HPDE6-E6E7 (cell line): Measurements from ENCODE around the gene TMEM255A.

Experiments
- DNase-seq: peaks from one replicate; pipeline ENCODE4 v3.0.0; 2011; ENCODE audit warnings: missing footprints; ENCODE audit errors: extremely low spot score

TMEM255A gene

GRCh38 chrX:120308558-120308957, 2.7 kb downstream of the TMEM255A start:
- no peak for DNase-seq

- DNase-seq, result no peak
Observed at GRCh38 chrX:120306630-120307029, 4.6 kb downstream of the TMEM255A start.

- no peak for DNase-seq
Observed at GRCh38 chrX:120305531-120306141, 5.6 kb downstream of the TMEM255A start.

- DNase-seq, result no peak
Observed at GRCh38 chrX:120304256-120304655, 7.0 kb downstream of the TMEM255A start.

GRCh38 chrX:120302434-120302833, 8.8 kb downstream of the TMEM255A start:
- DNase-seq, result no peak

GRCh38 chrX:120301960-120302359, 9.3 kb downstream of the TMEM255A start:
- DNase-seq, result no peak

- no peak for DNase-seq
Observed at GRCh38 chrX:120301497-120301896, 9.8 kb downstream of the TMEM255A start.

- DNase-seq, result no peak
Observed at GRCh38 chrX:120299928-120300327, 11.3 kb downstream of the TMEM255A start.

GRCh38 chrX:120297923-120298322, 13.3 kb downstream of the TMEM255A start:
- DNase-seq, result no peak

- DNase-seq, result no peak
Observed at GRCh38 chrX:120294651-120295050, 16.6 kb downstream of the TMEM255A start.

GRCh38 chrX:120293015-120293414, 18.2 kb downstream of the TMEM255A start:
- no peak for DNase-seq

- no peak for DNase-seq
Observed at GRCh38 chrX:120291211-120291610, 20.1 kb downstream of the TMEM255A start.

- DNase-seq, result no peak
Observed at GRCh38 chrX:120290107-120290506, 21.2 kb downstream of the TMEM255A start.

- no peak for DNase-seq
Observed at GRCh38 chrX:120287513-120288112, 23.6 kb downstream of the TMEM255A start.

GRCh38 chrX:120286733-120287512, 24.3 kb downstream of the TMEM255A start:
- DNase-seq, result no peak

GRCh38 chrX:120282697-120283096, 28.6 kb downstream of the TMEM255A start:
- no peak for DNase-seq

GRCh38 chrX:120281761-120282160, 29.5 kb downstream of the TMEM255A start:
- DNase-seq, result no peak

- DNase-seq, result no peak
Observed at GRCh38 chrX:120281021-120281624, 30.1 kb downstream of the TMEM255A start.

- DNase-seq, result no peak
Observed at GRCh38 chrX:120274958-120275357, 36.3 kb downstream of the TMEM255A start.

GRCh38 chrX:120274145-120274544, 37.1 kb downstream of the TMEM255A start:
- no peak for DNase-seq

- no peak for DNase-seq
Observed at GRCh38 chrX:120271218-120271617, 40.0 kb downstream of the TMEM255A start.

- DNase-seq, result no peak
Observed at GRCh38 chrX:120270567-120270966, 40.7 kb downstream of the TMEM255A start.
